ENCODE data around the gene GALNT1. TPM values are rescaled to one million over a fixed set of nuclear protein-coding genes. Genes with fewer than 3 reads are reported as not detected.

Gene GALNT1
- total and polyA plus RNA-seq, 11 donors, result 9.6 to 69.0 (median 42.7) TPM

DNA sequence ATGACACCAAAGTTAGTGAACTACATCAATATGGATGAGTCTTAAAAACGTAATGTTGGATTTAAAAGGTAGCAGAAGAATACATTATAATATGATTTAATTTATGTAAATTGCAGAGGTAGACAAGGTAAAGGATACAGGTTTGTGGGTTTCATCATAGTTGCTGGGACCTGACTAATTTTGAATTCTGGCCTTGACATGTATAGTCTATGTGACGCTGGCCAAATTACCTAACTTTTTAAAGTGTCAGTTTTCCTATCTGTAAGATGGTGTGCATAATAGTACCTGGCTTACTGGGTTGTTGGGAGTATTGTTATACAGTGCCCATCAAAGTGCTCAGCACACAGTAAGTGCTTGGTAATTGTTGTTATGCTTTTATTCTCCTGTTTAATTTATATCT, 34.5 kb downstream of the GALNT1 start:
- intact Hi-C loops (cut with DNase I), result loop anchor here in 3 of 10 donors (5.0 to 10.0 kb wide), 2 partner anchors 34 to 59 kb away; partner anchors contain the start of gene GALNT1 (in 2 of the 3)
- ATAC-seq (no peak), DNase-seq (no peak)
- Histone ChIP-seq H3K4me1 (peaks cover 4 to 68% (median 47%) of the 10 kb centered on the region in 12 donors), H3K36me3 (no peaks in the 10 kb centered on the region), H3K27me3 (no peaks in the 10 kb centered on the region), H3K27ac (peak overlapping the region in 1 of 12 donors; percentile 44), H3K9me3 (no peaks in the 10 kb centered on the region), H3K4me3 (no peak overlapping the region)
- WGBS, 4 donors, result 94 to 99% (median 97%) methylated on average over 2 of the region's 2 CpGs
- no peak for TF ChIP-seq CTCF (IDR thresholded peaks at IDR 0.05)
- no peak for TF ChIP-seq POLR2A (IDR thresholded peaks at IDR 0.05)

DNA sequence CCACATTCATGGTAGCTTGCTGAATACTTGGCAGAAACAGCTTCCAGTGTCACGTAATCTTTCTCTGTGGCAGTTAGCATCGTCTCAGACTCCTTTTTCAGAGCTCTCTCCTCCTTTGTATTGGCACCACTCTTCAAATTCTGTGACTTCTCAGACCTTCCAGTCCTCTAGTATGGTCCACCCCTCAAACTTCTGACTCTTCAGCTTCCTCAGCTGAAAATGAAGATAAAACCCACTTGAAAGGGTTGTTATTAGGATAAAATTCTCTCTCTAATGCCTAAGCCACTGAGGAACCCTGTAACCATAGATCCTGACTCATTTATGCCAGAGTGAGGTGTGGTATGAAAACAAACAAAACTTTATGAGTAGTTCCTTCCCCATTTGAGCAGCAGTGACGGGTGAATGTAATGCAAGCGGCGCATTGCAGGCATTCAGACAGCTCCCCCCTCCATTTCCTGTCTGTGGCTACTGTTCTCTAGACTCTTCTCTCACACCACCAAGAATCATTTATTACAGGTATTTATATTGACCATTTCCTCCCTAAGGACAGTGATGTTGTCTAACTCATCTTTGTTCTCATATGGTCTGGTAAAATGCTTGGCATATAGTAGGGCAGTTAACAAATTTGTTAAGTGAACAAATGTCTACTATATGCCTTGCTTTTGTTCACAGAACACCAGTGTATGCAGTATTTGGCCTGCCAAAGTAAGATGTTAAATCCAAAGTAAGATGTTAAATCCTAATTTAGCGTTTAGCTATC, 35.3 kb downstream of the GALNT1 start:
- peak in 3 of 4 donors; percentile 49 to 66 (median 63) for ATAC-seq
- peak in 3 of 5 donors; percentile 16 to 39 (median 25) for DNase-seq
- H3K4me1 ChIP-seq, result peaks cover 4 to 62% (median 39%) of the 10 kb centered on the region in 12 donors

DNA sequence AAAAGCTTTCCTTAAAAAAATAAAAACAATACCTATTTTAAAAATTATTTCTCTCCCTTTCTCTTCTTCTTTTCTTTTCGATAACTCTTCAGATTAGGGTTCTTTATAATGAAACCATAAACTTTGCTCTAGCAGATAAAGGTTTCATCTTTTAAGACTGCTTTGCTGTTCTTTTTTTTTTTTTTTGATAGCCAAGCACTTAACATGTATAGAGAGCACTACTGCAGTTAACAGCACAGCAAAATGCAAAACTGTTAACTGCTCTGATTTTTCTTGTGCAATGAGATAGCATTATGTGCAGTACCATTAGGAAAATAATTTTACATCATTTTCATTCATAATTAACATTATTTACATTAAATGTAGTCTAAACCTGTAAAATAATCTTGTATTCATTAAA, 36.3 kb downstream of the GALNT1 start:
- no peak for DNase-seq
- peaks cover 4 to 58% (median 41%) of the 10 kb centered on the region in 12 donors for H3K4me1 ChIP-seq
- WGBS, 4 donors, result 90 to 97% (median 94%) methylated on average over 1 of the region's 1 CpG

More for the DNA sequence above, 35.3 kb downstream of the GALNT1 start:
- intact Hi-C loops (cut with DNase I), result loop anchor here in 3 of 10 donors (5.0 to 10.0 kb wide), 2 partner anchors 35 to 58 kb away; partner anchors contain the start of gene GALNT1 (in 2 of the 3)
- Histone ChIP-seq H3K4me3 (no peak overlapping the region), H3K27ac (peak overlapping the region in 3 of 12 donors; percentile 14 to 44 (median 20)), H3K36me3 (no peaks in the 10 kb centered on the region), H3K9me3 (no peaks in the 10 kb centered on the region), H3K27me3 (no peaks in the 10 kb centered on the region)
- TF ChIP-seq CTCF (IDR thresholded peaks at IDR 0.05), result no peak
- no peak for TF ChIP-seq POLR2A (IDR thresholded peaks at IDR 0.05)
- 44 to 49% (median 45%) methylated on average over 6 of the region's 6 CpGs for WGBS, 4 donors

More for the DNA sequence above, 36.3 kb downstream of the GALNT1 start:
- no peaks in the 10 kb centered on the region for H3K27me3 ChIP-seq
- no peak overlapping the region for H3K27ac ChIP-seq
- no peaks in the 10 kb centered on the region for H3K36me3 ChIP-seq
- TF ChIP-seq CTCF (IDR thresholded peaks at IDR 0.05) (no peak), POLR2A (IDR thresholded peaks at IDR 0.05) (no peak)
- H3K9me3 ChIP-seq, result no peaks in the 10 kb centered on the region
- intact Hi-C loops (cut with DNase I), result loop anchor here in 3 of 10 donors (5.0 to 10.0 kb wide), 2 partner anchors 36 to 57 kb away; partner anchors contain the start of gene GALNT1 (in 2 of the 3)
- no peak overlapping the region for H3K4me3 ChIP-seq
- ATAC-seq, result no peak
